Measurements from ENCODE around the gene ELANE.
"Not testable (repeated sequence)": the region's sequence is repeated elsewhere in the genome, so short reads cannot be mapped to it uniquely, and the experiment has no call there.

The ELANE gene

GRCh38 chr19:842802-843179, 9.3 kb upstream of the ELANE start:
- not testable (repeated sequence) for DNase-seq (ENCODE audit: low read depth)

GRCh38 chr19:843180-843835, 8.8 kb upstream of the ELANE start:
- DNase-seq (ENCODE audit: low read depth) = no peak

DNA sequence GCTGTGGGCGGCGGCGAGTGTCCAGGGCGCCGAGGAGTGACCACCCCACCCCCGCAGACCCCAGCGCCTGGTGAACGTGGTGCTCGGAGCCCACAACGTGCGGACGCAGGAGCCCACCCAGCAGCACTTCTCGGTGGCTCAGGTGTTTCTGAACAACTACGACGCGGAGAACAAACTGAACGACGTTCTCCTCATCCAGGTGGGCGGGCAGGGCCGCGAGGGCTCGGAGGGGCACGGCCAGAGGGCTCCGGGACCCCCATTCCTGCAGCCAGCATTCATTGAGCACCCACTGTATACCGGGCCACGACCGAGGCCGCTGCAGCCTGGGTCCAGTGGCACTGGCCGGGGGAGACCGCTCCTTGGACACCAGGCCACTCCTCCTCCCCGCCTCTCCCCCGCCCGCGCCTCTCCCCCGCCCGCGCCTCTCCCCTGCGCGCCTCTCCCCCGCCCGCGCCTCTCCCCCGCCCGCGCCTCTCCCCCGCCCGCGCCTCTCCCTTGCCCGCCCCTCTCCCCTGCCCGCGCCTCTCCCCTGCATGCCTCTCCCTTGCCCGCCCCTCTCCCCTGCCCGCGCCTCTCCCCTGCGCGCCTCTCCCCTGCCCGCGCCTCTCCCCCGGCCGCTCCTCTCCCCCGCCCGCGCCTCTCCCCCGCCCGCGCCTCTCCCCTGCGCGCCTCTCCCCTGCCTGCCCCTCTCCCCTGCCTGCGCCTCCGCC, 8.1 kb upstream of the ELANE start:
- no peak for DNase-seq (ENCODE audit: low read depth)

- no peak for DNase-seq (ENCODE audit: low read depth)
These were observed 7.5 kb upstream of the ELANE start for GRCh38 chr19:844546-844971.

DNA sequence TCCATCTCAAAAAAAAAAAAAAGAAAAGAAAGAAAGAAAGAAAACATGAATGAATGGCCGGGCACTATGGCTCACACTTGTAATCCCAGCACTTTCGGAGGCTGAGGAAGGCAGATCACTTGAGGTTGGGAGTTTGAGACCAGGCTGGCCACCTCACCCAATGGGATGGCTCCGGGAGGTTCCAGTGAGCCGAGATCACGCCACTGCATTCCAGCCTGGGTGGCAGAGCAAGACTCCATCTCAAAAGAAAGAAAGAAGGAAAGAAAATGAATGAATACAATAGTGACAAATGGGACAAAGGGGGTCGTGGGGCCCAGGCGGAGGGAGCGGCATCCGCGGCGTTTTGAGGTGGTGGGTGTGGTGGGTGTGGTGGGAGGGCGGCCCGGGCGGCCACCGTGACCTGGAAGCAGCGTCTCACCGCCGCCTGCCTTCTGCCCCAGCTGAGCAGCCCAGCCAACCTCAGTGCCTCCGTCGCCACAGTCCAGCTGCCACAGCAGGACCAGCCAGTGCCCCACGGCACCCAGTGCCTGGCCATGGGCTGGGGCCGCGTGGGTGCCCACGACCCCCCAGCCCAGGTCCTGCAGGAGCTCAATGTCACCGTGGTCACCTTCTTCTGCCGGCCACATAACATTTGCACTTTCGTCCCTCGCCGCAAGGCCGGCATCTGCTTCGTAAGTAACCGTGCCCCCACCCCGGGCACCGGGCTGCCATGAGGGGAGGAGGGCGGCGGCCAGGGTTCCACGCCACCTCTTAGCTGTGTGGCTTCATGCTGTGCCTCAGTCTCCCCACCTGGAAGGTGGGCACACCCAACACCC, 6.2 kb upstream of the ELANE start:
- no peak for DNase-seq (ENCODE audit: low read depth)

DNA sequence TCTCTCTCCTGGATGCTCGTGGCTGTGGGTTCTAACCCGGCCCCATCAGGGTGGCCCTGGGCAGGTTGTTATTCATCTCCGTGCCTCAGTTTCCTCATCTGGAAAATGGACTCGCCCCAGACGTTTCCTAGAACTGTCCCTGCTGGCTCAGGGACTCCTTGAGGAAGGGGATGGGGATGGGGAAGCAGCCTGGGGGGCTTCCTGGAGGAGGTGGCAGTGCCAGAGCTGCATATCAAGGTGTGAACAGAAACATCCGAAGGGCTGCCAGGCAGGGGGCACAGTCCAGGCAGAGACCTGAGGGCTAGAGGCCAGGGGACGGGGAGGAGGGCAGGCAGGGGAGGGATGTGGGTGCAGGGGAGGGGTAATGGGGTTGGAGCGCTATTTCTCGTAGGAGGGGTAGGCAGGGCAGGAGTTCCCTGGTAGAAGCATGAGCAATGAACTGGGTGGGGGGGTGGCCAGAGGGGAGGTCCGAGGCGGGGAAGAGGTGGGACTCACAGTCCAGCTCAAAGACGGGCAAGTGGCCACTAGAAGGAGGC, 3.6 kb upstream of the ELANE start:
- DNase-seq (ENCODE audit: low read depth) = no peak

DNA sequence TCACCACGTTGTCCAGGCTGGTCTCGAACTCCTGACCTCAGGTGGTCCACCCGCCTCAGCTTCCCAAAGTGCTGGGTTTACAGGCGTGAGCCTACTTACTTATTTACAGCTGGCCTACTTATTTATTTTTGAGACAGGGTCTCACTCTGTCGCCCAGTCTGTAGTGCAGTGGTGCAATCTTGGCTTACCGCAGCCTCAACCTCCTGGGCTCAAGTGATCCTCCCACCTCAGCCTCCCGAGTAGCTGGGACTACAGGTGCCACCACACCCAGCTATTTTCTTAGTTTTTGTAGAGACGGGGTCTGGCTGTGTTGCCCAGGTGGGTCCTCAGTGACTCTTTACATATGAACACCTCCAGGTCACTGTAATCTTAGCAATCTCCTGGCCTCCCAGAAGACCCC, 2.9 kb upstream of the ELANE start:
- not testable (repeated sequence) for DNase-seq (ENCODE audit: low read depth)

- DNase-seq (ENCODE audit: low read depth) = no peak
These were observed 1.7 kb upstream of the ELANE start for GRCh38 chr19:850221-850978.

GRCh38 chr19:850979-851335, 1.1 kb upstream of the ELANE start:
- DNase-seq (ENCODE audit: low read depth) = no peak

DNA sequence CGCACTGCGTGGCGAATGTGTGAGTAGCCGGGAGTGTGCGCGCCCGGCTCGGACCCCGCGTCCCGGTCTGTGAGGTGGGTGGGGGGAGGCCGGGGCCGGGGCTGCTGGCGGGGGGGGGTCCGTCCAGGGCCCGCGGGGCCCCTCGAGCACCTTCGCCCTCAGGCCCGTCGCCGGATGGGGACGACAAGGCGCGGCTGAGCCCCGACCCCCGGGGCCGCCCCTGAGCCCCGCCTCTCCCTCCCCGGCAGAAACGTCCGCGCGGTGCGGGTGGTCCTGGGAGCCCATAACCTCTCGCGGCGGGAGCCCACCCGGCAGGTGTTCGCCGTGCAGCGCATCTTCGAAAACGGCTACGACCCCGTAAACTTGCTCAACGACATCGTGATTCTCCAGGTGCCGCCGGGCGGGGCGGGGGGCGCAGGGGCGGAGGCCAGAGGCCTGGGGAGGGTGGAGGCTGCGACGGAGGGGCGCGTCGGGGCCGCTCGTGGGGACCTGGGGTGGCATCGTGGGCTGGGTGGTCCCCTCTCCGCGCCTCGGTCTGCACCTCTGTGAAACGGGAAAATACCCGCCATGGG, 997 bp downstream of the ELANE start:
- no peak for DNase-seq (ENCODE audit: low read depth)

DNA sequence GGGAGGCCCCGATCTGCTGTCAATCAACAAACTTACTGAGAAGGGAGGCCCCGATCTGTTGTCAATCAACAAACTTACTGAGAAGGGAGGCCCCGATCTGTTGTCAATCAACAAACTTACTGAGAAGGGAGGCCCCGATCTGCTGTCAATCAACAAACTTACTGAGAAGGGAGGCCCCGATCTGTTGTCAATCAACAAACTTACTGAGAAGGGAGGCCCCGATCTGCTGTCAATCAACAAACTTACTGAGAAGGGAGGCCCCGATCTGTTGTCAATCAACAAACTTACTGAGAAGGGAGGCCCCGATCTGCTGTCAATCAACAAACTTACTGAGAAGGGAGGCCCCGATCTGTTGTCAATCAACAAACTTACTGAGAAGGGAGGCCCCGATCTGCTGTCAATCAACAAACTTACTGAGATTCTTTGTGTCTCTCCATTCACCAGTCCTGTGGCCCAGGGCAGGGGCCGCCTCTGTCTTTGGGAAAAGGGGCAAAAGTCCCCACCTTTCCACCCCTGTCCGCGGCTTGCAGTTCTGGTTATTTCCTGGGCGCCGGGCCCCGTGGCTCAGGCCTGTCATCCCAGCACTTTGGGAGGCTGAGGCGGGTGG, 1.6 kb downstream of the ELANE start:
- not testable (repeated sequence) for DNase-seq (ENCODE audit: low read depth)

DNA sequence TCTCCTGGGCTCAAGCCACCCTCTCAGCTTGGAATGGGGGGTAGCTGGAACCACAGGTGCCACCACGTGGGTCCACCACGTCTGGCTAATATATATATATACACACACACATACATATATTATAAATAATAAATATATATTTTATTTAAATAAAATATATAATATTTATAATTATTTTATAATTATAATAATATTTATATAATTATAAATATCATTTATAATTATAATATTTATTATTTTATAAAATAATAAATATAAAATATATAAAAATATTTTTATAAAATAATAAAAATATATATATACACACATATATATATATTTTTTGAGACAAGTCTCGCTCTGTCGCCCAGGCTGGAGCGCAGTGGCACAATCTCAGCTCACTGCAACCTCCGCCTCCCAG, 2.4 kb downstream of the ELANE start:
- no peak for DNase-seq (ENCODE audit: low read depth)

- no peak for DNase-seq (ENCODE audit: low read depth)
These were observed 3.0 kb downstream of the ELANE start for GRCh38 chr19:855142-855541.

- no peak for DNase-seq (ENCODE audit: low read depth)
These were observed 3.5 kb downstream of the ELANE start for GRCh38 chr19:855566-856120.

DNA sequence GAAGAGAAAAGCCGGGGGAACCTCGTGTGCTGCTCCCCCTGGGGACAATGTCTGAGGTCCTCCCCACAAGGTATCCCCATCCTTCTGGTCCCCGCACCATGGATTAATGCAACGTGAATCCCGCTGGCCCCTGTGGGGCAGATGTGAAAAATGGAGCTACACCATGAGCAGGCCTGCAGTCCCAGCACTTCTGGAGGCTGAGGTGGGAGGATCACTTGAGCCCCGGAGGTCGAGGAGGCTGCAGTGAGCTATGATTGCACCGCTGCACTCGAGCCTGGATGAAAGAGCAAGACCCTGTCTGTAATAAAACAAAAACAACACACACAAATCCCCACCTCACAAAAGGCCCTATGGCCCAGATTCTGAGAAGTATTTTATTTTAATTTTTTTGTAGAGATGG, 6.2 kb downstream of the ELANE start:
- DNase-seq (ENCODE audit: low read depth) = no peak

GRCh38 chr19:858868-859843, 7.1 kb downstream of the ELANE start, which contains the start of gene CFD:
CFD (plus strand) TSS chr19:859664; CDS start chr19:859690, 26 bp downstream.
- DNase-seq (ENCODE audit: low read depth) = no peak

- no peak for DNase-seq (ENCODE audit: low read depth)
These were observed 9.1 kb downstream of the ELANE start for GRCh38 chr19:861141-861755.

GRCh38 chr19:861756-862580, 9.9 kb downstream of the ELANE start:
- peak; percentile 51 for DNase-seq (ENCODE audit: low read depth)

All from activated T-helper 1 cell treated with Interleukin-2 at 50 U/mL for 16 hours (primary cell).